GM15510 (cell line): ENCODE measurements around the gene DPCD.

ENCODE experiments used
- POLR2A ChIP-seq: IDR thresholded peaks from 3 replicates; pipeline ENCODE4 v1.6.1; 2011; ENCODE audit warnings: borderline replicate concordance; ENCODE audit not compliant: insufficient read length; ENCODE audit errors: extremely low read depth

DPCD gene

DNA sequence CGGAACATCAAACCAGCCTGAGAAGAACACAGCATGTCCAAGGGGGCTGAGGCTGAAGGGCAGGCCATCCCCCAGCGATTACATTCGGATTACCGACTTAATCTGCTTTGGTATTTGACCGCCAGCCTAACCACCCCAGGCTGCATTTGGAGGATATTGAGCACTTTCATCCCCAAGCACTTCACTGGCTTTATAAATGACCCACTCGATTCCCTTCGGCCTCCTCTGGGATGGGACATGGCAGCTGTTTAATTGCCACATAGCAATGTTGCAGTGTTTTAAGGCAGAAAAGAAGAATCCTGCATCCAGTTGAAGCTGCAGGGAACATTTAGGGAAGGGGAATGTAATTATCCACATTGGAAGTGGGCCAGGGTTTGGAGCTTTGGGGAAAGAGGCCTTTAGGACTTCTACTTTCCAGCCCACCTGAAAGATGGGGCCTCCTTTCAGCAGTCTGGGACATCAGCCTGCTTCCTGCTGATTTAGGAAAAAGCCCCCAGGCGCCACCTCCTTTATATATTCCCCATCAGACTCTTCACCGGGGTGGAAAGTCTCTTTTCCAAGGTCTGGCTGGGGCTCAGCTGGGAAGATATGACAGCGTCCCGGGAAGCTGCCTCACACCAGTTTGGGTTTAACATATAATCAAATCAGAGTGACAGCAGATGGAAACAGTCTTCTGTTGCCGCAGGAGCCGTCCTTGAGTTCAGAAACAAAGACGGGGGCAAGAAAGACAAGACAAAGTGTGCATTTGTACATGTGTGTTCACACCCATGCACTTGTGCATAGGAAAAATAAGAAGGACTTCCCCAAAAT, 9.2 kb downstream of the DPCD start:
- TF ChIP-seq POLR2A: no peak

DNA sequence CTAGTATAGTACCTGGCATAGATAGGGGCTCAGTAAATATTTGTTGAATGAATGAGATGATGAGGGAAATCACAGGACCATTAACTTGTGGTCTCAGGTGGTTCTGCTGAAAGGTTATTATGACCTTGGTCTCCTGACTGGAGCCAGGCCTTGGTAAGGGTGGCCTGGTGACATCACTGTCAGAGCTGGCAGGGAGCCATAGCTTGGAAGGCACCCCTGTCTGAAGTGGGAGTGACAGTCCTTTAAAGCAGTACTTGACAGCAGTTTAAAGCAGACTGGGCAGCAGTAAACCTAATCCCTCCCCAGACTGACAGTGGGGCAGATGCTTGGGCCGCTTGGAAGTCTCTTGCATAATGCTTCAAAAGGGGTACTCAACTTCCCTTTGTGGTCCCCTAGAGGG, 13.4 kb downstream of the DPCD start:
- no peak for TF ChIP-seq POLR2A

DNA sequence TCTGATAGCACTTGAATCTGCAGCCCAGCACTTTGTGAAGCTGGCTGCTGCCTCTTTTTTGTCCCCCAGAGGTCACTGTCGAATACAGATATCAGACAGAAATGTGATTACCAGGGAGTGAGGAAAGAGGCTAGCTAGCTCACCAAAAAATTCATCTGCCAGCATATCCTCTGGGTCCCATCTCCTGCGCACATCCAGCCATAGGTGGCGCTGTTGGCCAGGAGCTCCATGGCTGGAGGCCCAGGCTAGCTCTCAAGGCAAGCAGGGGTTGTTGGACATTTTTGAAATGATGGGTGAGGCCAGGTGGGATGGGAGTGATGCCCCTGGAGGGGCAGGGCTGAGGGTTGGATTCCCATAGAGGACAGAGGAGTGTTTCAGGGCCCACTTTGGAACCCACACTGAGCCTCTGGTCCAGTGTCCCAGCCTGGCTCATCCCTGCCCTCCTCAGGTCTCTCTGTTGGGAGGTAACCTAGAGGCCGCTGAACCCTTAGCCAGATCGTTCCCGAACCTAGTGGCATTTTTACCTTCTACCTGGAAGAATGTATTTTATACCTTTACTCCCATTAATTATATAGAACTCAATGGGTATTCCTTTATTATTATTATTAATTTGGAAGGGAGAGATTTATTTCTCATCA, 14.8 kb downstream of the DPCD start:
- no peak for TF ChIP-seq POLR2A

DNA sequence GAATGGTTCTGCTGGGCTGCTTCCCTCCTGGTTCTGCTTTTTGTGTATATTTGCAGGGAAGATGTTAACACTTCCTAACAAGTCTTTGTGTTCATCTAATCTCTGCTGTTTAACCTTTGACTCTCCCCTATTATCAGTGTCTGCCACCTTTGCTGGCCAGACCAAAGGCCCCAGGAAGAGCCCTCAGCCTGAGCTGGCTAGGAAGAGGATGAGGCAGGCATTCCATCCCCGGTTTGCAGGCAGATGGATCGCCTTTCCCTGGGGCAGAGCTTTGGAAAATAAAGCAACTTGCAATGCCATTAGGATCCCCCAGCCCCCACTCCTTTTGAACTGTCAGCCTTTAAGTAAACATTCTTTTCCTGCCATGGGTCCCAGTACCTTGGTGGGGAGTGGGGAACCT, 19.0 kb downstream of the DPCD start:
- TF ChIP-seq POLR2A: no peak

DNA sequence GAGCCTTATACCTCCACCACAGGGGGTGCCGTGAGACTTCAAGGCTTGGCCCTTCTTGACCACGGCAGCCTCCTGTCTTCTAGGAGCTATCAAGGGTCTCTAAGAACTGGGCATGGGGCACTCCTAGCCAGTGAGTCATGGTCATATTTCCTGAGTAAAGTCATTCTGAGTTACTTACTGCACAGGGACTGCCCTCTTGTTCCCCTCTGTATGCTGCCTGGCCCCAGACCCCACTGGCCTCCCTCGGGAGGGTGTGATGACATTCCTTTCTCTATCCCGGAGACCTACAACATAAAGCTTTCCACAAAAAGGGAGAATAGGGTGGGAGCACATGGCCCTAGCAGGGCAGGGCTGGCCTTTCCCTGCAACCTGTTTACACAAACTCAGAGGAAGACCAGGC, 21.4 kb downstream of the DPCD start:
- TF ChIP-seq POLR2A: no peak

DNA sequence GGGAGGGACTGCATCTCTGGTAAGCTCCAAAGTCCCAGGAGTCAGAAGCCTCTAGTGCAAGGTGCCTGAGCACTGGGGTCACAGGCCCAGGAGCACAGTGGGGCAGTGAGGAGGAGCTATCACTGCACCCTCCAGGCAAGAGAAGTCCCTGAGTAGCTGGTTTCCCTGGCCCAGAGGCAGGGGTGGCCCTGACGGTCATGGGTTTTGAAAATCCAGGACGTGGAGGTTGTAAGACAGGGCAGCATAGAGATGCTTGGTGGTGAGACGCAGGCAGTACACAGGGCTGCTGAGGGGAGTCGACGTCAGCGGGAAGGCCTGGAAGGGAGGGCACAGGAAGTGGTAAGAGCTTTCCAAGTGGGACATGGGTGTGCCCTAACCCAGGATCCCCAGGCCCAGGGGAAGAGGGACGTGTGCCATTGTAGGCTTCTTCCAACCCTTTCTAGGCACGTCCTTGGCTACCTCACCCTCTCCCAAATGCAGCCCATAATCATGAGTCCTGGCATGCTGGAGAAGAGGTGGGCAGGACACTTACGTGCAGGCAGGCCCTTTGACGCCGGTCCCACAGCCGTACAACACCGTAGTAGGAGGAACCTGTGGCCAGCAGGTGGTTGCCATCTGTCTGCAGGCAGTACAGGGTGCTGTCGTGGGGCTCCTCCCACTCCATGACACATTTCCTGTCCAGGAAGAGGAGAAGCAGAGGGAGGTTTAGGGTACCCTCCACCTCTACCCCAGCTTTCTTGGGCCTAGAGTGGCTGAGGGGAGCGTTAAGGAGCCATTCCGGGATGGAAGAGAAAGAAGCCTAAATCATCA, 23.2 kb downstream of the DPCD start:
- TF ChIP-seq POLR2A: no peak

DNA sequence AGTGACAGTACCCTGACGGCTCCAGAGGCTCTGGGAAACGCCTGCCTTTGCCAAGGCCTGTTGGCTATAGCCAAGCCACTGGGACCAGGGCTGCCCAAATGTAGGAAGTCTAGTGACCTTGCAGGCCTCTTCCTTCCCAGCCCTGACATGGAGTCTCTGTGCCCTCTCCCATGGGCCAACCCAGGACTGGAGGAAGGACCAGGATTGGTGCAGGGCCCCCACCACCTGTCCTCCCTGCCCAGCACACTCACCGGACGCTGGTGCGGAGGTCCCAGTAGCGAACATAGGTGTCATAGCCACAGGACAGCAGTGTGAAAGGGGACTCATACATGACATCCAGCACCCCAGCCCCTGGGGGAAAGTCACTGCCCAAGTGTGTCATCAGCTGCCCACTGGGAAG, 24.0 kb downstream of the DPCD start:
- TF ChIP-seq POLR2A: no peak

DNA sequence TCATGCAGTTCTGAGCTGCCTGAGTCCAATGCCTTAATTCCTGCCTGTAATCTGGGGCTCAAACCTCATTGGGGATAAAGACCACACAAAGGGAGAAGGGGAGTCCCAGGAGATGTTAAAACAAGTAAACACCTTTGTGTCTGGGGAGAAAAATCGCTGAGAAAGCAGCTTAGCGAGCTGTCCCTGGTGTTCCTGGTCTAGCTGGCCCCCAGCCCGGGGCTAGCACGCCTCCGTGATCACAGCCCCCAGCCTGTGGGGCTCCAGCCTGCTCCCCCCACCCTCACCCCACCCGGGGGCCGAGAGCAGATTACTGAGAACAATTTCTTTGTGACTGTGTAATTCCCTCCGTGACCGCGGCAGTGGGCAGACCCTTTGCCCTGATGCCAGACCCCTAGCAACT, 24.8 kb downstream of the DPCD start:
- no peak for TF ChIP-seq POLR2A

DNA sequence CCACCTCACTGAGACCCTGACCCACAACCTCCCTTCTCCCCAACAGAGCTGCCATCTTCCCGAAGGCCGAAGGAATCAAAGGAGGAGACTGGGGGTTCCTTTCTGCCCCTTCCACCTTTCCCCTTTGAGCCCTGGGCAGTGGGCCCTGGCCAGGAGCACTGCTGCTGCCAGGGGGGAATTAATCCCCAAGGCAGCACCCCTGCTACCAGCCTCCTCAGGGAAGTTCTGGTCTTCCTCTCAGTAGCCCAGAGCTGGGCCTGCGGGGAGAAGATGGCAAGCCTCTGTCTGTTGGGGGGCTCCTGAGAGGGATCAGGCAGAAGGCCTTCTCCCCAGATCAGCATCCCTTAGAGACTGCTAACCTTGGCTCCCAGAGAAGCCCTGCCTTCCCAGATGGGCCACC, 25.5 kb downstream of the DPCD start:
- no peak for TF ChIP-seq POLR2A

DNA sequence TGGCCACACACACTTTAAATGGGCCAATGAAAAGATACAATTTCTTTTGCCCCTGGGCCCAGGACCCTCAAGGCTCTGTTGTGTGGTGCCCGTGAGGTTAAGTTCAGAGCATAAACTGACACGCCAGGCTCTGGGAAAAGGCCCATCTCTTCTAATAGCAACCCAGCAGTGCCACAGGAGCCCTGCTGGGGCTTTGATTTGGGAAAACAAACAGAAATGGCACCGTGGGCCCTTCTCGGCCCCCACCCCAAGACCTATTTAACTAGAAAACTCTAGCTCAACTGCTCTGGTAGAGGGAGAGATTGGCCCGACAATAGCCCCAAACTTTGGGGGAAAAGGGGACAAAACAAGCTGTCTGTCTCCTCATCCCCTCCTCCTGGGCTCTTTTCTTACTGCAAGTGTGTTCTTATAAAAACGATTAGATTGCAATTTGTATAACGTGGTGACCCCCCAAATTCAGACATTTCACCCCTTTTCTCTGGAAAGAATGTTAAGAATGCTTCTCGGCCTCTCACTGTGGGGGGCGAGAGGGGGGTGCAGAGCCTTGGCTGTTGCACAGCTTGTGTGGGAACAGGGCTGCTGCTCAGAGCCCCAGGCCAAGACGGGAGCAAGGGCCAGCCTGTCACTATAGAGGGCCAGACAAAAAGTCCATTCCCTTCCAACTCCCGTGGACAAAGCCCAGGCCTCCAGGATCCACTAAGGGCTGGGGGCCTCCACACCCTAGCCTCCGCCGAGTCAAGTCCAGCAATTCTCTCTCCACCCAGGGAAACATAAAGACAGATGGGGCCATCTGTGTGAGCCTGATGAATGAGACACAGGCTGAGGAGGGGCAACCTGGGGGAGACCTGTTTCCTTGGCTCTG, 26.8 kb downstream of the DPCD start:
- TF ChIP-seq POLR2A: no peak

DNA sequence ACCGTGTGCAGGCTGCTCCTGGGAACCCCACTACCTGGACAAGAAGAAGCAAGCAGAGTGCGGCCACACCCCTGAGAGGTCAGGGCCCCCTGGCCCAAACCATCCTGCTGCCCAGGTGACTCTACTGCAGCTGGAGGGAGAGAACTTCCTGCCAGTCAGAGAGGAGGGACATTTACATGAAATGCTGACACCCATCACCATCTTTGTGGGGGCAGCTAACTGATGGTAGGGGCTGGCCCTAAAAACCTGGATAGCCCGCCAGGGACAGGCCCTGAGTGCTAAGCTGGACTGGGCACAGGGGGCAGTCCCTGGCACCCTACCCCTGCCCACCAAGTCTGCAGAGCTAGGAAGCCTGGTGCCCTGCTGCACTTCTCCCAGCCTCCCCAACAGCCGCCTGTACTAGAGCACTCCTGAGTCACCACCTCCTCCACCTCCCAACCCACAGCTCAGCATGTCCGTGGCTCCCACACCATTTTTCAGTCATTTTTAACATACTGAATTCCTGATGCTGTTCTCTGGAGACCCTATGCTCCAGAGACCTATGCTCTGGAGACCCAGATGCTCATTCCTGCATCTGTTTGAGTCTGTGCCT, 27.5 kb downstream of the DPCD start:
- TF ChIP-seq POLR2A: no peak

DNA sequence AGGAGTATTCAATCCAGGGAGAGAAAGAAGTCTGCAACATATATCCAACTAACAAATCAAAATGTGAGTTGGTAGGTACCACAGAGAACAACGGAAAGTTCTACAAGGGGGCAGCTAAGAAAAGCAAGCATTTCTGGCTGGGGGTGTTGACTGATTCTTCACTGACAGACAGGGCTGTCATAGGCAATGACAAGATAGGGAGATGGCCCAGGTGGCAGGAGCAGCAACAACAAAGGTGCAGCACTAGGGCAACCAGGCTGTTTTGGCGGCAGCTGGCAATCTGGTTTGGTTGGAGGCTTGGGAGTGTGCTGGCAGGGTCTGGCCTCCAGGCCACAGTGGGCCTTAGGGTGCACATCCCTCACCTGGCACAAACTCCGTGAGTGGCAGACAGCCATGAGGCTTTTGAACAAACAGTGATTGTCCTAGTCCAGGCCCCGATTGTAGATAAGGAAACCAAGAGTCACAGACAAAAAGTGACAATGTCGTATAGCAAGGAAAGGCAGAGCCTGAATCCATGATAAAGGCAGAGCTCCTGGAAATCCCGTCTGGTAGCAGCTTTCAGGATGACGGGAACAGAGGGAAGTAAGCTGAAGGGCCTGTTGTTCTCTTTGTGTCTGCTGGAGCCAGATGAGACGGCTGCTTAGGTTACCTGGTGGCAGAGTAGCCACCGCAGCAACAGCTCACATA, 28.4 kb downstream of the DPCD start:
- no peak for TF ChIP-seq POLR2A

DNA sequence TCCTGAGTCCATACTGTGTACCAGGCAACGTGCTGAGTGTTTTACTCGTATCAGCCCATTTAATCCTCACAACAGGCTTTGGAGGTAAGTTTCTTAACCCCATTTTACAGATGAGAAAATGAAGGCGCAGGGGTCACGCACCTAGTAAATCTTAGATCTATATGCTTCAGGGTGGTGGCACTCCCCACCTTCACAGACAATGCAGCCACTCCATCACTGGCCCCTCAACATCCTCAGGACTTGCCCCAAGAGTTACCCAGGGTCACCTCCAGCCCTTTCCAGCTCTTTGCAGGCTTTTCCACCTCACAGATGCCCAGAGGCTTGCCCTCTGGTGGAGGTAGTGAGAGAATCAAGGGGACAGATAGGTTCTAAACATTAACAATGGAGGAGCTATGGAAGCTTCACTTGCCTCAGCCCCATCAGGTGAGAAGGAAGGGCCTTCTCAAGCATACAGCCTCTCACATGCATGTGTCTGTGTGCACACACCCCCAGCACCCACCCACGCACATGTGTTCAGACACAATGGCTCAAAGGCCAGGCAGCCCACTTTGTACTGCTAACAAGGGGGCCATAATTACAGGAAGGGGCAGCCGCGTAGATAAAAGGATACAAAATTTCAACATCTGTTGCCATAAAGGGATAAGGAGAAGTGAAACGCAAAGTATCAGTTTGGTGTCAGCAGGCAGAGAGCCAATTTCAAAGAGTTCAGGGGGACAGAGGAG, 29.1 kb downstream of the DPCD start:
- no peak for TF ChIP-seq POLR2A

DNA sequence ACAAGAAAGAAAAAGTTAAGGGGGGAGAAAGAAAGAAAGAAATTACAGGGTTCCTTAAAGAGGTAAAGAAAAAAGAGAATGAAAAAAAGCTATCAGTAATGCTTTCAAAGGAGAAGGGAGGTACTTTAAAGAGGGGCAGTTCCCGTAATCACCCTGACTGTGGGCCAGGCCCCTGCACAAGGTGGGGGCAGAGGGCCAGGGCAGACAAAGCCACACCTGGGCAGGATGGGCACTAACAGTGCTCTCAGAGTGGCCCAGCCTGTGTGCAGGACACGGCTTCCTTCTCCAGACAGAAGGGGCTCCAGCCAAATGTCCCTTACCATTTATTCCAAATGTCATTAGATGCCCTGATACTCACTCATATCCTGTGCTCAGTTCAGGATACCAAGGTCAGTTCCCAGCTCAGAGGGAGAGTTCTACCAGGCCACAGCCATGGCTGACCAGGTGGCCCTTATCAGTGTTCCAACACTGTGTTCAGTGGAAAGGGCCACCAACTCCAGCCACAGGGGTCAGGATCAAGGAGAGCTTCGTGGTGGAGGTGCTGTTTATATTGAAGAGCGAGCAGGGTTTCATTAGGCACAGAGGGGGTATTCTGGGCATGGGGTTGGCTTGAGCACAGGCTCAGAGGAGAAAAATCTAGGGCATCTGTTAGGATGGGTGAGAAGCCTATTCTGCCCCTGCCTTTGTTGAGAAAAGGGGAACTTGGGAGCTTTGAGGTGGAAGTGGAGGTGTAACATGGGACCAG, 29.9 kb downstream of the DPCD start:
- TF ChIP-seq POLR2A: no peak
